Body of pancreas (tissue), 4 donors: ENCODE data around the gene CCL22.

ENCODE experiments used
- POLR2A ChIP-seq, 3 donors: fragments of 450-650 bp; IDR thresholded peaks; one replicate each; pipeline ENCODE4 v1.6.1; 2016; ENCODE audit warnings: antibody characterized with exemption in 3 of 3, mild to moderate bottlenecking in 2 of 3
- TF ChIP-seq, protein P1 (sequence below), 7 experiments: fragments of 450-650 bp in 4 of 7; fragments of 200-600 bp in 3 of 7; sonication (generic) in 3 of 7; IDR thresholded peaks; one replicate each; pipeline ENCODE4 v1.5.1; 2016 to 2019; ENCODE audit warnings: antibody characterized with exemption in 7 of 7

DNA sequence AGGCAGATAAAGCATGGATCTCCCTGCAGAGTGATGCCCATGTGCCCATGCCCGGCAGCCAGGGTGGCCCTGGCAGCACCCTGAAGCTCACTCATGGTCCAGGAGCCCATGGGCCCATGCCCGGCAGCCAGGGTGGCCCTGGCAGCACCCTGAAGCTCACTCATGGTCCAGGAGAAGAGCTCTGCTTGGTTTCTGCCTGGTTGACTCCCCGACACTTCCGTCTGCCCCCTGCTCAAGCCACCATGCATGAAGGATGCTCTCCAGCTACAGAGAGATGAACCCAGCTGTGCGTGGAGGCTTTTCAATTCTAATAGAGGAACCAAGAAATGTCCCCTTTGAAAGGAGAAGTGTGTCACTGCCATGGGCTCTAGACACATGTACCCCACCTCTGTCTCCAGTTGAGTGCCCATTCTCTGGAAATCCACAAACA lies 54.7 kb downstream of the CCL22 start:
- TF ChIP-seq, protein P1, sequence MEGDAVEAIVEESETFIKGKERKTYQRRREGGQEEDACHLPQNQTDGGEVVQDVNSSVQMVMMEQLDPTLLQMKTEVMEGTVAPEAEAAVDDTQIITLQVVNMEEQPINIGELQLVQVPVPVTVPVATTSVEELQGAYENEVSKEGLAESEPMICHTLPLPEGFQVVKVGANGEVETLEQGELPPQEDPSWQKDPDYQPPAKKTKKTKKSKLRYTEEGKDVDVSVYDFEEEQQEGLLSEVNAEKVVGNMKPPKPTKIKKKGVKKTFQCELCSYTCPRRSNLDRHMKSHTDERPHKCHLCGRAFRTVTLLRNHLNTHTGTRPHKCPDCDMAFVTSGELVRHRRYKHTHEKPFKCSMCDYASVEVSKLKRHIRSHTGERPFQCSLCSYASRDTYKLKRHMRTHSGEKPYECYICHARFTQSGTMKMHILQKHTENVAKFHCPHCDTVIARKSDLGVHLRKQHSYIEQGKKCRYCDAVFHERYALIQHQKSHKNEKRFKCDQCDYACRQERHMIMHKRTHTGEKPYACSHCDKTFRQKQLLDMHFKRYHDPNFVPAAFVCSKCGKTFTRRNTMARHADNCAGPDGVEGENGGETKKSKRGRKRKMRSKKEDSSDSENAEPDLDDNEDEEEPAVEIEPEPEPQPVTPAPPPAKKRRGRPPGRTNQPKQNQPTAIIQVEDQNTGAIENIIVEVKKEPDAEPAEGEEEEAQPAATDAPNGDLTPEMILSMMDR (IDR thresholded peaks at IDR 0.05) = no peak
- TF ChIP-seq POLR2A (IDR thresholded peaks at IDR 0.05) = no peak
